ENCODE data around the gene STC2.

DNA sequence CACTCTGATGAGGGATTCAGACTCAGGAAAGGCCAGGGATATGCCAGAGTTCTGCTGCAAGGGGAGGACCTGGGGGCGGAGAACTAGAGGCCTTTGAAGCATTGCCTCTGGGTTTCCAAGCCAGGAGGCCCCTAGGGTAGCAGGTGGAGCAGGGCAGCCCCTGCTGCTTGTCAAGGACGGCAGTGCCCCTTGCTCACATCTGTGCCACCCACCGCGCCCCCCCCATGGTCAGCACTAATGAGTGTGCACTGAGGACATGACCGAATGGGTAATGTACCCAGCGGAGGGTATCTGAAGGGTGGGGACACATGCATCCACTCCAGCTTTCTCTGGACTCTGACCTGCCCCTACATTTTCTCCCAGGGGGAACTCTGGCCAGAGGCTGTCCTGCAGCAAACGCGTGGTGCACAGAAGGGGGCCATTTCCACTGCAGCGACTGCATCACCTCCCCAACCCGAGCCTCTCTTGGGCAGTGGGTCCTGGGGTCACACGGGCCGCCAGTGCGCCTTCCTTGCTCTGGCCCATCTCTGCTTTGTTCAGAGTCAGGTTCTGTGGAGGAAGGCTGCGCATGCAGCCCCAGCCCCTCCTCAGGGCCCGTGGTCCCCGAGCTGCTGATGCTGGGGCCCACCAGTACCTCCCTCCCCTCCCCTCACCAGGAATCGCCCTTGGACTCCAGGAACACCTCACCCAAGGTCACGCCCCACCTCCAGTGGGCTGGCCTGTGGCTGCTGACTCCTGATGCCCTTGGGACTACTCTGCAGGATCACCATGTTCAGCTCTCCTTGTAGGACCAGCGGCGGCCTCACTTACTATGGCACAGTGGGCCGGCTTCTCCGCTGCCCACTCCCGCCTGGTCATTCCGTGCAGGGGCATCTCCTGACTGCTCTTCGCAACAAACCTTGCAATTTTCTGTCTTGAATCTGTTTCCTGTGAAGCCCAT is 31.2 kb downstream of the STC2 start:
- no peak for TF ChIP-seq EP300 (IDR thresholded peaks at IDR 0.05; ENCODE audit: low read depth)
- no peak for TF ChIP-seq CTCF (IDR thresholded peaks at IDR 0.05)
- no peak for TF ChIP-seq POLR2A (IDR thresholded peaks at IDR 0.05)

Measured in transverse colon (tissue), 3 donors.